ENCODE measurements around the gene NSUN3.
A peak's percentile ranks its signal among the peaks of the same experiment; 100 is the strongest.
"Not testable (repeated sequence)": the region's sequence is repeated elsewhere in the genome, so short reads cannot be mapped to it uniquely, and the experiment has no call there.

NSUN3 gene

DNA sequence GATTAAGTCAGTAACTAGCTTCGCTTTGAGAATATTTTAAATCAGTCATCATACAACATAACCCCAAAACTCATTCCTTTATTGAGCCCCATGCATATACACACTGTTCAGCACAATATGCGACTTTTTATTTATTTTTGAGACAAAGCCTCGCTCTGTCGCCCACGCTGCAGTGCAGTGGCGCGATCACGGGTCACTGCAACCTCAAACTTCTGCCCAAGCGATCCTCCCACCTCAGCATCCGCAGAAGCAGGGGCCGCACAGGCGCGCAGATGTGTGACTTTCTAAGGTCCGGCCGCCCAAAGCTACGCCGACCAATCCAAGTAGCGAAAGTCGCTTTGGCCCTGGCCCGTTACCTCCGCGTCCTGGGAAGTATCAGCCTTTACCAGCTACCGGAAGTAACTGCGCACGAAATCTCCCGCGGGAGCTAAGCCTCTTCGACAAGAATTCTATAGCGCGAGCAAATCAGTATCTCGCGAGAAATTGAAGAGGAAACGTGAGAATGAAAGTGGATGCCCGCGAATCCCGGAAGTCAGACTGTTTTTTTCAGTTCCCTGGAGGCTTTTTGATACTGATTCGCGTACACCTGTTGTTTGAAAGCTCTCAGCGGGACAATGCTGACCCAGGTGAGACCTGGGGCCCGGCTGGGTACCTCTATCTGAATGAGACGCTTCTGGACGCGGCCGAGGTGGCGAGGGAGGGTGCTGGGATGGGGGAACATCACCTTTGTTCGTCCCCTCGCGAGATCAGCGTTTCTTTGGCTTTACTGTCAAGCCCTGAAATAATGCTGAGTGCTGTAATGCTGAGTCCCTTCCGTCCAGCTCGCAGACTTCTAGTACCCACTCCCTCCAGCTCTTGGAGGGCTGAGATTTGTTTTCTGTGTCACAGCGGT lies at the start of gene NSUN3, which contains the start of gene DHFR2:
NSUN3 (plus strand) TSS at position 549 of the 892 bp plus-strand sequence; CDS start at position 615, 66 bp downstream.
DHFR2 (minus strand) TSS at position 404 of the 892 bp plus-strand sequence. CDS start 1,405 bp downstream, outside the sequence.
- DNase-seq (ENCODE audit: low spot score) = peak; percentile 81

DNA sequence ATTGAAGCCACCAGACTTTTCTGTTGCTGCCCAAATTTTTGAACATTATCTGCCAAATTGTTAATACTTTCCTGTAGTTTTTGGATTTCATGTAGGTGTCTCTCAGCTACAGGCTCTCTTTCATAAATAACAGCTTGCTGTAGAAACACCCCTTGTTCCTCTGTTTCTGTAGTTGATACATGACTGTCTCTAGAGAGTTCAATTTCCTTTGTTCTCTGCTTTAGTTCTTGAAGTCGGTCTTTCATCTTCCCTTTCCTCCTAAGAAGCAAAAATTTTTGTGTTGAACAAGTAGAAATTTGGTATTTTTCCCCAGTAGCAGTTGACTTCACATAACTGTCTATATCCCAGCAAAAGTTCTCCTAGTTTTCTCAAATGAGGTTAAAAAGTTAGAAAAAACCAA lies 47.8 kb upstream of the NSUN3 start:
- DNase-seq (ENCODE audit: low spot score) = no peak

DNA sequence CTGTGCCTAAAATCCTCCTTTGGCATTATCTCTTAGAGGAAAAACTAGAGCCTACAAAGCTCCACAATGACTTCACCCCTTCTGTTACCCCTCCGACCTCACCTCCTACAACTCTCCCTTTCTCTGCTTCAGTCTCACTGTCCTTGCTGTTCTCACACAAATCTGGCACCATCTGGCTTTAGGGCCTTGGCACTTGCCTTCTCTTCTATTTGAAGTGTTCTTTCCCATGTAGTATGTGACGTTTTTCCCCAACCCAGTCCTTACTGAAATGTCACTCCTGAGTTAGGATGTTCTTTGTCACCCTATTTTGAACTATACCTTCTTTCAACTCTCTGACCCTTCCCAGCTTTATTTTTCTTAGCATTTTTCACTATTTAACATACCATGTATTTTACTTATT lies 43.2 kb upstream of the NSUN3 start:
- no peak for DNase-seq (ENCODE audit: low spot score)

DNA sequence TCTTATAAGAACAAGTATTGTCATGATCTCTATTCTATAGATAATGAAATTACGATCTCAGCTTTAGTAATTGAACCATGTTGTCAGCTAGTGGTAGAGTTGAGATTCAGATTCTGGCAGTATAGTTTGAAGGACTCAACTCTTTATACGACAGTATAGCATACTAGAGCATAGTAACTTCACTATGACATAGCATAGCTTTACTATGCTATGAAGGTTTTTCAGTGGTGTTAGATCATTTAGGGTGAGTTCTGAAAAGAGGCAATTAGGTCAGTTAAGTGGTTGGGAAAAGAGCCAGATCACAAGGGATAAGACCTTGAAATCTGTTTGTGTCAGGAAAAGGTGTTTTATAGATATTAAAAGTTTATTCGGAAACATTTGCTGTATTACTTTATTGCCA lies 42.6 kb upstream of the NSUN3 start:
- DNase-seq (ENCODE audit: low spot score) = no peak

DNA sequence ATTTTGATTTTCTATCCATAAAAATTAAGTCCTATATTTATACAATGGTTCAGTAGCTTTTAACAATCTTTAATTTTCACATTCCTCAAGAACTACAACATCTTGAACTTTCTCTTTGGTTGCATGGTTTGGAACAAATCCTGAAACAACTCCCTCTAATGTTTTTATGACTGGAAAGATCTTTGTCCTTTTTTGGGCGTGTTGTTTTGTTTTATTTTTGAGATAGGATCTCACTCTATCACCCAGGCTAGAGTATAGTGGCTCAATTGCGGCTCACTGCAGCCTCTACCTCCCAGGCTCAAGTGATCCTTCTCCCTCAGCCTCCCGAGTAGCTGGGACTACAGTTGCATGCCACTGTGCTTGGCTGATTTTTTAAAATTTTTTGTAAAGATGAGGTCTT lies 38.5 kb upstream of the NSUN3 start:
- no peak for DNase-seq (ENCODE audit: low spot score)

DNA sequence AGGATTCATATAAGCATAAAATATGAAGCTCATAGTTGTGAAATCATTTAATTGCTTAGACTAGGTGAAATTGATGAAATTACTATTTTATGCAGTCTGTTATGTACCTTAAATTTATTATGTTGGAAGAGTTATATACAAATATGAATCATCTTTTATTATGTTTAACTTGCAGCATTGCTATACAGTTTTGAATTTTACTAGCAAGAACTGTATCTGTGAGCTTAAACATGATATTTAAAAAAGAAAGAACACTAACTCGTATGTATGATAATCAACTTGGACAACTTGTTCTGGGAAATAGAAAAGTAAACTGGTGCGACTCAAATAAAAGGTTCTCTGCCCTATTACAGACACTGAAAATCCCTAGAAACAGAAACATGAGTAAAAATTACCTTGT lies 36.2 kb upstream of the NSUN3 start:
- DNase-seq (ENCODE audit: low spot score) = no peak

DNA sequence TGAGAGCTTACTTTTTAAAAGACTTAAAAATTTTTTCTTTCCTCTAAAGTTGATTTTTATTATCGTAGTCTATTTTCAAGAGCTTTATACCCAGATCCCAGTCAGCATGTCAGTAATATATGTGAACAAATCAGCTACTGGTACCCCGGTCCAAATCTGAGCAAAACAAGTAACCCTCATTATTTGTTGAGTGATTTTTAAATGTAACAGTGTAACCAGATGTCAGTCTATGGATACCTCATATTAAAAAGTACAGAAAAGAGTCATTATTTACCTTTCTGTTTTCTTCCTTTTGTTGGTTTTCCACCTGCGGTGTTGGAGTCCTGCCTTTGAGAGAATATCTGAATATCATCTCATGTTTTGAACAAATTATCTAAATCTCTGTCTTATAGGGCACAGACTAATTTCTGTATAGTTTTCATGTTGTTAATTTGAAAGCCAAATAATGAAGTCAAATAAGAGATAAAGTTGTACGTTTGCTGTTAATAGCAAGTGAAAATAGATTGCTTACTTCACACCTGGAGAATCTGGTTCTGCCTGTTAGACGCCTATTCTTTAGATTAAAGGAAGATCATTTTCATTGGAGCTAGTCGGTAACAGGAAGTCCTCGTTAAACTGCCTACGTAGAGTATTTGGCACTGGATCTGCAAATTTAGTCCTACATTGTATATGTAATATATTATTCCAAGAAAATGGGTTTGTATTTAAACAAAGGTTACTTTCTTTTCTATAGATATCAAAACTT lies 34.6 kb upstream of the NSUN3 start, which contains the start of gene STX19:
STX19 (minus strand) TSS at position 505 of the 745 bp plus-strand sequence. CDS start 13,328 bp downstream, outside the sequence.
- DNase-seq (ENCODE audit: low spot score) = no peak

DNA sequence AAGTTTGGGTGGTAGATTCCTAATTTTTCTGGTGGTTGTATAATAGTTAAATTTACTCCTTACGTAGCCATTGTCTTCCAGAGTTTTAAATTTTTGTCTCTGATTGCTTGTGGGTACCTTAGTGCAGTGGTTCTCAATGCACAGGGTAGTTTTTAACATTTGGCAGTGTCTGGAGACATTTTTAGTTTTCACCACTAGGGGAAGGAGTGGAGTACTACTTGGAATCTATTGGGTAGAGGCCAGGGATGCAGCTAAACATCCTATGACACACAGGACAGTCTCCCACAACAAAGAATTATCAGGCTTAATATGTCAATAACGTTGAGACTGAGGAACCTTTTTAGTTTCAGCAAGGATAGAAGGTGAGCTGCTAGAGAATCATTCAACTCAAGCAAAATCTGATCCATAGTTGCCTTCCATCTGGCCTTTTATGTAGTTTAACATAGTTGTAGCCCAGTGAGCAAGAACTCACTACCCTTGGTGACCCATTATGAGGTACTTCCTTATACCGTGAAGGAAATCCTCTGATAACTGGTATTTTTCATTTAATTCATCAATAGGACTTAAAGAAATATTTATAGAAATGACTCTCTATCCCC lies 25.9 kb upstream of the NSUN3 start:
- DNase-seq (ENCODE audit: low spot score) = peak; percentile 74

DNA sequence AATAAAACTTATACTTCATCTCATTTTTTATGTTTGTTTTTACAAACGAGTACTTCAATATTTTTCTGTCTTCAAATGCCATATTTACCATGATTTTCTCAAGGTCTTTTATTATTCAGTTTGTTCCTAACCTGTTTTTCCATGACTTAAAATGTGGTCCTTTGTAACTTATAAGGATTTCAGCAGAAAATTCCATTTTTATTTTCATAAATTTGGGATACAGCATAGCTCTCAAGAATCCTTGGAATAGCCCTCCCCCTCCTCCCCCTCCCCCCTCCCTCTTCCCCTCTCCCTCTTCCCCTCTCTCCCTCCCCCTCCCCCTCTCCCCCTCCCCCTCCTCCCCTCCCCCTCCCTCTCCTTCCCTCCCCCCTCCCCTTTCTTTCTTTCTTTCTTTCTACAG lies 19.6 kb upstream of the NSUN3 start:
- DNase-seq (ENCODE audit: low spot score) = no peak

DNA sequence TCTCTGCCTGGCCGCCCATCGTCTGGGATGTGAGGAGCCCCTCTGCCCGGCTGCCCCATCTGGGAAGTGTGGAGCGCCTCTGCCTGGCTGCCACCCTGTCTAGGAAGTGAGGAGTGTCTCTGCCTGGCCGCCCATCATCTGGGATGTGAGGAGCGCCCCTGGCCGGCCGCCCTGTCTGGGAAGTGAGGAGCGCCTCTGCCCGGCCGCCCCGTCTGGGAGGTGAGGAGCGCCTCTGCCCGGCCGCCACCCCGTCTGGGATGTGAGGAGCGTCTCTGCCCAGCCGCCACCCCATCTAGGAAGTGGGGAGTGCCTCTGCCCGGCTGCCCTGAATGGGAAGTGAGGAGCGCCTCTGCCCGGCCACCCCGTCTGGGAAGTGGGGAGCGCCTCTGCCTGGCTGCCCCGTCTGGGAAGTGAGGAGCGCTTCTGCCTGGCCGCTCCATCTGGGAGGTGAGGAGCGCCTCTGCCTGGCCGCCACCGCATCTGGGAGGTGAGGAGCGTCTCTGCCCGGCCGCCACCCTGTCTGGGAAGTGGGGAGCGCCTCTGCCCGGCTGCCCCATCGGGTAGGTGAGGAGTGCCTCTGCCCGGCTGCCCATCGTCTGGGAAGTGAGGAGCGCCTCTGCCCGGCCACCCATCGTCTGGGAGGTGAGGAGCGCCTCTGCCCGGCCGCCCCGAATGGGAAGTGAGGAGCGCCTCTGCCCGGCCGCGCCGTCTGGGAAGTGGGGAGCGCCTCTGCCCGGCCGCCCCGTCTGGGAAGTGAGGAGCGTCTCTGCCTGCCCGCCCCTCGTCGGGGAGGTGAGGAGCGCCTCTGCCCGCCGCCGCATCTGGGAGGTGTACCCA lies 18.5 kb upstream of the NSUN3 start:
- DNase-seq (ENCODE audit: low spot score) = not testable (repeated sequence)

DNA sequence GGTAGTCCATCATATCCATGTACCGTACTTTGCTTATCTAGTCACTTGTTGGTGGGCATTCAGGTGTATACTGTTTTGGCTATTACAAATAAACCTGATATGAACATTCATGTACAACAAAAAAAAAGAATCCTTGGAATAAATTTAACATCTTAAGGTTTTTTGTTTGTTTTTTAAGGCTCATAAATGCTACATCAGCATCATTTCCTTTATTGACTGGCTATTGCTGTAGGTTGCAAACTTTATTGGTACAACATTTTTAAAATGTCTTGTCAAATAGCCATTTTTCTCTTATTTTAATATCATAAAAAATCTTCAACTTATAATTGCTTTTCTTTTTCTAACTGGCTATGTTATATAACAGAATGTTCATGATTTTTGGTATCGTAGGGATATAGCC lies 16.3 kb upstream of the NSUN3 start:
- DNase-seq (ENCODE audit: low spot score) = no peak

DNA sequence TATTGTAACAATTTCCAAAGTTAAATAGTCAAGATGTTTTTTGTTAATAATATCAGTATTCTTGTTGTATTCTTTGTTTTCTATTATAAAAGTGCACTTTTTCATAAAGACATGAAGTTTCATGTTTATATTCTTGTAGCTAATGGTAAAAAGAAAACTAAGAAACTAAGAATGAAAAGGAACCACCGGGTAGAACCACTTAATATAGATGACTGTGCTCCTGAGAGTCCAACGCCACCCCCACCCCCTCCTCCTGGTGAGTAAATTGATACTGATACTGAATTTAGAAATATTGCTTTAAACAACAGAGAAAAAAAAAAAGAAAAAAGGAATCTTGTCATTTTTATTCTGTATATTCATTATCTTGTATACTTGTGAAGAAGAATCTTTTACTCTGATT lies 13.6 kb upstream of the NSUN3 start:
- DNase-seq (ENCODE audit: low spot score) = no peak

DNA sequence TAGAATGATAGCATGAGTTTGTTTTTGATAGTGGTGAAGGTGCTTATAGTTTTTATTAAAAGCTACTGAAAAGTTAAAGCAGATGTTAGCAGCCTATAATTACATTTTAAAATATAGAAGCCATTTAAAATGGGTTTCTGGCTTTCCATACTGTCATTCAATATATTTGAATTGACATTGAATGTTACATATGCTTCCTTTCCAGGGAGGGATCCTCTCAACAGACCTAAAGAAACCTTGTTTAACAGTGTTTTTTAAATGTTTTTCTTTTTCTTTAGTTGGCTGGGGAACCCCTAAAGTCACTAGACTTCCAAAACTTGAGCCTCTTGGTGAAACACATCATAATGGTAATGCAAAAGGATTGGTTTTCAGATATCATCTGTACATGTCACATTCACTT lies 12.3 kb upstream of the NSUN3 start:
- DNase-seq (ENCODE audit: low spot score) = no peak

DNA sequence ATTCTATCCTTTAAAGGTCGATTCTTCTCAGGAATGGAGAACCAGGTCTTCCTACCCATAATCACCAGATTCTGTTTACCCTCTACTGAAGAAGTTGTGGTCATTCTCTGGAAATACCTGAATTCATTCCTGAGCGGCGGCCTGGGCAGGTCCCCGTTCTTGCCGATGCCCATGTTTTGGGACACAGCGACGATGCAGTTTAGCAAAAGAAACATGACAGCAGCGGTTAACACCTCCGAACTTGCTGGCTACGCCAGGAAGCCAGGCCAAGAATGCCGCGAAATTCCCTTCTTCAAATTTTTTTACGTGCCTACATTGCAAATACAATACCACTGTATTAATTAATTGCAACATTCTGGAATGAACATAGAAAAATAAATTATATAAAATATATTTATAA lies 1.6 kb upstream of the NSUN3 start:
- DNase-seq (ENCODE audit: low spot score) = no peak

DNA sequence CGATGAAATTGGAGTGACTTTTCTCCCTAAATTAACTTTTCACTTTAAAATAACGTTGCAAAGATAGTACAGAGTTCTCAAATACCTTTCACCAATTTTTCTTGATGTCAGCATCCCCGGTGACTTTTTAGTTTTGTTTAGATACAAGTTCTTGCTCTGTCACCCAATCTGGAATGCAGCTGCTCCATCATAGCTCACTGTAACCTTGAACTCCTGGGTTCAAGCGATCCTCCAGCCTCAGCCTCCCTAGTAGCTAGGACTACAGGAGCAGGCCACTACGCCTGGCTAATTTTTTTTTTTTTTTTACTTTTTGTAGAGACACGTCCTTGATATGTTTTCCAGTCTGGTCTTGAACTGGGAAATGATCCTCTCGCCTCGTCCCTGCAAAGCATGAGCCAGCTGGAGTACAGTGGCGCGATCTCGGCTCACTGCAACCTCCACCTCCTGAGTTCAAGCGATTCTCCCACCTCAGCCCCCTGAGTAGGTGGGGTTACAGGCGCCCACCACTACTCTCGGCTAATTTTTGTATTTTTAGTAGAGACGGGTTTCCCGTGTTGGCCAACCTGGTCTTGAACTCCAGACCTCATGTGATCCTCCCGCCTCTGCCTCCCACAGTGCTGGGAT lies 747 bp downstream of the NSUN3 start:
- DNase-seq (ENCODE audit: low spot score) = no peak

DNA sequence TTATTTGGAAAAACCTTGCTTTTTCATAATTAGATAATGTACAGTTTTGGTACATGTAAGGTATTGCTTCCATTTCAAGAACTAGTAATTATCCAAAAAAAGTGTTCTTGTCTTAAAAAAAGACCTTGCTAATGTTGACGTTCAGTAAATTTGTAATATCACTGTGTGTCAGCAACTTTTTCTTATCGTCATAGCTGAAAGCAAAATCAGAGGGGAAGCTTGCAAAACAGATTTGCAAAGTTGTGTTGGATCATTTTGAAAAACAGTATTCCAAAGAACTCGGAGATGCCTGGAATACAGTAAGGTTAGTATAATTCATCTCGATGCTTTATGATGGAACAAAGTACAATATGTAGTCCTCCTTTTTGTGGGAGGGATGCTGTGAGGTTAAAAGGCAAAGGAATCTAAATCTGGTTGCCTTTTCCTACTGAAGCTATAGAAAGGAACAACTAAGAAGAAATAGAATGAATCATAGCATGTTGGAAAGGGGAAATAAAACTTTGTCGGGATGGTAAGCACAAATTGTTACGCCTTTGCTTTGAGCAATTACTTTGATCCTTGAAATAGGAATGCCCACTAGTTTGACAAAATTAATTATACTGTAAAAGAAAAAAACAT lies 1.5 kb downstream of the NSUN3 start:
- no peak for DNase-seq (ENCODE audit: low spot score)

DNA sequence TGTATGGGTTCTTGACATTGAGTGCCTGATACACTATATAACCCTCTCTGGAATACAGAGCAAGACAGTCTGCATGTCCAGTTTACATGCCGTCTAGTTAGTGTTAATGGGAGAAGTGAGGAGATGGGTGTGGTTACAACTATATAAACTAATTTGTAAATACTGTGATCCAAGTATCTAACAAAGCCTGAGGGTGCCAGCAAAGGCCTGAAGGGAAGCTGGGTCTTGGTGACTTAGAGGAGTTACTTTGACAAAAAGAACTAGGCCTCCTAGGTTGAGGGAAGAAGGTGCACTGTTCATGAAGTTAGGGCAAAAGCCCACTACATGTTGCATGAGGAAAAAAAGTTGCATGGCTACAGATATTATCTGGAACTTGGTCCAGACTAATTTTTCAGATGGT lies 2.3 kb downstream of the NSUN3 start:
- DNase-seq (ENCODE audit: low spot score) = no peak

DNA sequence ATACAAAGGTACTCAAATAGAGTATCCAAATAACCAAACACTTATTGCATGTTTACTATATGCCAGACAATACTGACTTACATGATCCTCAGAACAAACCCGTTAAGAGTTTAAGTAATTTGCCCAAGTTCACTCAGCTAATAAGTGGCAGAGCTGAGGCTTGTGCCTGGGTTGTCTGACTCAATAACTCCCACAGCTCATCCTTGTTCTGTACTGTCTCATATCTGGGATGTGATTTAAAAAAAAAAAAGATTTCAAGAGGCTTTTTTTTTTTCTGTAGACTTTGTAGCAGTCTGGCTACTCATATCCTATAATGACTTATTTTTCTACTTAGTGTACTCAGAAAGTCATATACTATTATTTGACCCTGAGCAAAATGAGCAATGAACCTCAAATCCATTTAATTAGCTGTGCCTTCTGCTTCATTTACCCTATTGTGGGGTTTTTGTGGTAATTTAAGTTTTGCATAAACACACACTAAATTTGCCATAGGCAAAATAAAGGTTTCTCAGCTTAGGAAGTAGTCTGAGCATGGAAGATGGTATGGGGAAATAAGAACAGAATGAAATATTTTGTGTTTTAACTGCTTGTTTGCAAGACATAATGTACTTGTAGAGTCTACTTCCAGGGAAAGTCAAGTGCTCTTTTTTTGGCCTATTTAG lies 3.1 kb downstream of the NSUN3 start:
- no peak for DNase-seq (ENCODE audit: low spot score)

DNA sequence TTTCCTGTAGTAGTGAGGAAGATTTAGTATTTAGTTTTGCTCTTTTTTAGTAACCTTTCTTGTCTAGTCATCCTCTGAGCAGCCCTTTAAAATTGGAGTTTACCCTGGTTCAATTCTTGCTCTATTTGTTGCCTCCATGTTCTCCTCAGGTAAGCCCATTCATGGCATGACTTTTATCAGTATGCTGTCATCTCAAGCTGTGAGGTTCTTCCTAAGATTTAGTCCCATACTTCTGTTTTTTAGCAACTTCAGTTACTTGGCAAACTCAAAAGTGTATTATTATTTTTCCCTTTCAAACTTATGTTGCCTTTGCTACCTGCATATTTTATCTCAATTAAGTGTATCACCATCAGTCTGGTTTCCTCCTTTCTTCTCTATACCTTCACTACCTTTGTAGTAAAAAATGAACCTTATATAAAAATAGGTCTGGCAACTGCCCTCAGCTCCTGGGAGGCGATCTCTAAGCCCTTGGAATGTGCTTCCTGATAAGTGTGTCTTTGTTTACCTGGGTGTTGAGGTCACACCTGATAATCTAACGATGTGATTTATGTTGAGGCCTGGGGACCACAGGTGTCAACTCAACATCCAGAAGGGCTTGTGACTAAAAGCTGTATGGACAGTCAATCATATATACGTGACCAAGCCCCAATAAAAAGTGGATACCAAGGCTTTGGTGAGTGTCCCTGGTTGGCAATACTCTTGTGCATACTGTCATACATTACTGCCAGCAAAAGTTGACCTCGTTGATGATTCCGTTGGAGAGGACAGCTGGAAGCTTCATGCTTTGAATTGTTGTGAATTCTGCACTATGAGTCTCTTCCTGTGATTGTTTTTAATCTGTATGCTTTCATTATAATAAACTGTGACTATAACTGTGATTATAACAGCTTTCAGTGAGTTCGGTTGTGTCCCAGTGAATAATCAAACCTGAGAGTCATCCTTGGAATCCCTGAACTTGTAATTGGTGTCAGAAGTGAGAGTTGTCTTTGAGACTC lies 3.9 kb downstream of the NSUN3 start:
- no peak for DNase-seq (ENCODE audit: low spot score)

All from HuH-7 (cell line).